GM12892 (cell line): Measurements from ENCODE around the gene TMEM121B.

Experiments used
- DNase-seq: peaks from one replicate; pipeline ENCODE4 v3.0.0; 2011; ENCODE audit not compliant: insufficient read length
- FAIRE-seq: peaks from 2 replicates; lab custom pipeline; 2011; peaks lifted over from hg19 to GRCh38; lab: Jason Lieb, UNC
- POLR2A ChIP-seq: IDR thresholded peaks from 2 replicates; pipeline ENCODE4 v1.6.1; 2011; ENCODE audit warnings: low read depth, low read length, control low read depth
- POLR2AphosphoS5 ChIP-seq: IDR thresholded peaks from 2 replicates; pipeline ENCODE4 v1.6.1; 2011; ENCODE audit warnings: low read depth, low read length, control low read depth
- TAF1 ChIP-seq: IDR thresholded peaks from 2 replicates; pipeline ENCODE4 v1.6.1; 2011; ENCODE audit warnings: low read depth, mild to moderate bottlenecking, control low read depth, low read length, borderline replicate concordance

TMEM121B gene

GRCh38 chr22:17083811-17084441 is 37.2 kb downstream of the TMEM121B start:
- TF ChIP-seq POLR2AphosphoS5 (no peak), POLR2A (no peak), TAF1 (no peak)
- DNase-seq (no peak), FAIRE-seq (no peak)

- FAIRE-seq = no peak
- no peak for DNase-seq
- TF ChIP-seq POLR2A (no peak), TAF1 (no peak), POLR2AphosphoS5 (no peak)
Measured at GRCh38 chr22:17083255-17083654, 37.9 kb downstream of the TMEM121B start.

- no peak for FAIRE-seq
- TF ChIP-seq TAF1 = no peak
- no peak for TF ChIP-seq POLR2A
- no peak for TF ChIP-seq POLR2AphosphoS5
- DNase-seq = no peak
Measured at GRCh38 chr22:17079572-17079971, 41.6 kb downstream of the TMEM121B start.

GRCh38 chr22:17077255-17077654 is 43.9 kb downstream of the TMEM121B start:
- DNase-seq = no peak
- TF ChIP-seq POLR2AphosphoS5 = no peak
- TF ChIP-seq TAF1 = no peak
- no peak for TF ChIP-seq POLR2A
- no peak for FAIRE-seq

- TF ChIP-seq TAF1 = no peak
- no peak for TF ChIP-seq POLR2AphosphoS5
- no peak for TF ChIP-seq POLR2A
- no peak for DNase-seq
- FAIRE-seq = no peak
Measured at GRCh38 chr22:17074648-17075002, 46.5 kb downstream of the TMEM121B start.

- no peak for DNase-seq
- TF ChIP-seq TAF1 (no peak), POLR2AphosphoS5 (no peak), POLR2A (no peak)
- no peak for FAIRE-seq
Measured at GRCh38 chr22:17072877-17073276, 48.3 kb downstream of the TMEM121B start.
